Activated naive CD8-positive, alpha-beta T cell treated with anti-CD3 and anti-CD28 coated beads, Interleukin-2, amount 10 ng/mL, durations not matched to agents 7 days and 5 days (primary cell): ENCODE data around the gene ACMSD. TPM values are rescaled to one million over a fixed set of nuclear protein-coding genes. Genes with fewer than 3 reads are reported as not detected.
"Not testable (repeated sequence)": the region's sequence is repeated elsewhere in the genome, so short reads cannot be mapped to it uniquely, and the experiment has no call there.

ENCODE experiments used
- ATAC-seq: fragments of 150-1000 bp; cut with Tn5 transposase; one replicate; pipeline ENCODE4 v1.10.0; 2021; ENCODE audit warnings: low read depth, moderate library complexity
- POLR2A ChIA-PET: fragments of 350-600 bp; sonication (Branson Sonifier 250); formaldehyde crosslinking; loops from one replicate; lab custom pipeline; 2021; ENCODE audit warnings: antibody characterized with exemption; lab: Charles Lee
- DNase-seq: peaks from one replicate; pipeline ENCODE4 v3.0.0; 2021
- H3K27ac Mint-ChIP-seq: one replicate; pipeline ENCODE4 v1.8.0; 2022; ENCODE audit warnings: mild to moderate bottlenecking, mixed read lengths
- H3K27me3 Mint-ChIP-seq: one replicate; pipeline ENCODE4 v1.8.0; 2022; ENCODE audit warnings: mild to moderate bottlenecking, moderate library complexity, mixed read lengths
- H3K36me3 Mint-ChIP-seq: one replicate; pipeline ENCODE4 v1.8.0; 2021; ENCODE audit warnings: mild to moderate bottlenecking, mixed read lengths
- H3K4me1 Mint-ChIP-seq: one replicate; pipeline ENCODE4 v1.8.0; 2021; ENCODE audit warnings: mixed read lengths
- H3K4me3 Mint-ChIP-seq: one replicate; pipeline ENCODE4 v1.8.0; 2022; ENCODE audit warnings: mild to moderate bottlenecking, moderate library complexity, mixed read lengths
- H3K9me3 Mint-ChIP-seq: one replicate; pipeline ENCODE4 v1.8.0; 2021; ENCODE audit warnings: mixed read lengths
- total RNA-seq, 2 experiments: library from RNA; stranded (reverse); gene quantifications; one replicate each; pipeline ENCODE4 v1.2.3, GENCODE V29; 2021

The ACMSD gene
- total RNA-seq, 2 experiments from 2014 or later, result not detected

- H3K4me1 Mint-ChIP-seq, result no peaks in the 10 kb centered on the region
- no peaks in the 10 kb centered on the region for H3K9me3 Mint-ChIP-seq
- no peak overlapping the region for H3K27ac Mint-ChIP-seq
- ATAC-seq, result no peak
- POLR2A ChIA-PET, result no interaction called here
- H3K36me3 Mint-ChIP-seq, result no peaks in the 10 kb centered on the region
- DNase-seq, result no peak
- H3K4me3 Mint-ChIP-seq, result no peak overlapping the region
- H3K27me3 Mint-ChIP-seq, result peaks cover 5% of the 10 kb centered on the region
These were observed 61.7 kb downstream of the ACMSD start for GRCh38 chr2:134900151-134900550.

GRCh38 chr2:134903701-134904100, 65.3 kb downstream of the ACMSD start:
- H3K27me3 Mint-ChIP-seq, H3K4me1 Mint-ChIP-seq, H3K9me3 Mint-ChIP-seq, H3K4me3 Mint-ChIP-seq, ATAC-seq, POLR2A ChIA-PET, H3K27ac Mint-ChIP-seq, DNase-seq, H3K36me3 Mint-ChIP-seq: not testable (repeated sequence)

GRCh38 chr2:134905168-134905567, 66.8 kb downstream of the ACMSD start:
- no peak for ATAC-seq
- H3K4me1 Mint-ChIP-seq, result no peaks in the 10 kb centered on the region
- peaks cover 1% of the 10 kb centered on the region for H3K36me3 Mint-ChIP-seq
- DNase-seq, result no peak
- H3K4me3 Mint-ChIP-seq, result no peak overlapping the region
- H3K9me3 Mint-ChIP-seq, result no peaks in the 10 kb centered on the region
- peaks cover 4% of the 10 kb centered on the region for H3K27me3 Mint-ChIP-seq
- POLR2A ChIA-PET, result interaction anchor here (0.6 kb wide), 1 partner anchor 16 kb away, joined by 3 read pairs; no protein-coding TSS in a partner anchor
- H3K27ac Mint-ChIP-seq, result no peak overlapping the region

GRCh38 chr2:134906726-134907125, 68.3 kb downstream of the ACMSD start:
- no peak for DNase-seq
- Mint-ChIP-seq H3K9me3 (no peaks in the 10 kb centered on the region), H3K36me3 (peaks cover 1% of the 10 kb centered on the region), H3K27ac (no peak overlapping the region), H3K27me3 (peaks cover 3% of the 10 kb centered on the region), H3K4me3 (no peak overlapping the region), H3K4me1 (no peaks in the 10 kb centered on the region)
- no peak for ATAC-seq
- POLR2A ChIA-PET, result no interaction called here

- H3K4me1 Mint-ChIP-seq, DNase-seq, ATAC-seq, H3K27ac Mint-ChIP-seq, H3K27me3 Mint-ChIP-seq, H3K36me3 Mint-ChIP-seq, H3K4me3 Mint-ChIP-seq, H3K9me3 Mint-ChIP-seq, POLR2A ChIA-PET: not testable (repeated sequence)
These were observed 69.2 kb downstream of the ACMSD start for GRCh38 chr2:134907441-134908116.

DNA sequence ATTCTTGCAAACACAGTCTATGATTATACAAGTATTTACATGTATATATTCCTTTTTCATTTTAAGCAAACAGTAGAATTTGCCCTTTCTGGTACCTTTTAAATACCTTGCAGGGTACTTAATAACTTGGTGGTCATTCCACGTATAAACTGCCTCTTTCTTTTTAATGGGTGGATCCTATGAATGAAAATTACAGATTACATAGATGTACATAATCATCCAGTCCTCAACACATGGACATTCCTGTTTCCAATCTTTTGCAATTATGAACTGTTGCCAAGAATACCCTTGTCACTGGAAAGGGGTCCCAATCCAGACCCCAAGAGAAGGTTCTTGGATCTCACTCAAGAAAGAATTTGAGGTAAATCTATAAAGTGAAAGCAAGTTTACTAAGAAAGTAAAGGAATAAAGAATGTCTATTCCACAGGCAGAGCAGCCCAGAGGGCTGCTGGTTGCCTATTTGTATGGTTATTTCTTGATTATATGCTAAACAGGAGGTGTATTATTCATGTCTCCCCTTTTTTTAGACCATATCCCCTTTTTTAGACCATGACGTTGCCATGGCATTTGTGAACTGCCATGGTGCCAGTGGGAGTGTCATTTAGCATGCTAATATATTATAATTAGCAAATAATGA, 72.5 kb downstream of the ACMSD start:
- Mint-ChIP-seq H3K27ac (no peak overlapping the region), H3K36me3 (peaks cover 2% of the 10 kb centered on the region), H3K4me1 (no peaks in the 10 kb centered on the region), H3K9me3 (peaks cover 7% of the 10 kb centered on the region), H3K27me3 (no peaks in the 10 kb centered on the region), H3K4me3 (no peak overlapping the region)
- ATAC-seq (no peak), DNase-seq (no peak)
- POLR2A ChIA-PET, result no interaction called here

- H3K27ac Mint-ChIP-seq, result no peak overlapping the region
- H3K36me3 Mint-ChIP-seq, result peaks cover 2% of the 10 kb centered on the region
- no peak overlapping the region for H3K4me3 Mint-ChIP-seq
- H3K27me3 Mint-ChIP-seq, result no peaks in the 10 kb centered on the region
- no peak for ATAC-seq
- DNase-seq, result no peak
- H3K4me1 Mint-ChIP-seq, result no peaks in the 10 kb centered on the region
- H3K9me3 Mint-ChIP-seq, result peaks cover 7% of the 10 kb centered on the region
- POLR2A ChIA-PET, result no interaction called here
These were observed 73.0 kb downstream of the ACMSD start for GRCh38 chr2:134911400-134911785.

DNA sequence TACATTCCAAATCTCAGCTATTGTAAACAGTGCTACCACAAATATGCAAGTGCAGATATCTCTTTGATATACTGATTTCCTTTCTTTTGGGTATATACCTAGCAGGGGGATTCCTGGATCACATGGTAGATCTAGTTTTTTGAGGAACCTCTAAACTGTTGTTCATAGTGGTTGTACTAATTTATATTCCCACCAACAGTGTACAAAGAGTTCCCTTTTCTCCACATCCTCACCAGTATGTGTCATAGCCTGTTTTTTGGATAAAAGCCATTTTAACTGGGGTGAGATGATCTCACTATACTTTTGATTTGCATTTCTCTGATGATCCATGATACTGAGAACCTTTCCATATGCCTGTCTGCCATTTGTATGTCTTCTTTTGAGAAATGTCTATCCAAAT, 73.9 kb downstream of the ACMSD start:
- H3K9me3 Mint-ChIP-seq, result peaks cover 7% of the 10 kb centered on the region
- H3K27ac Mint-ChIP-seq, result no peak overlapping the region
- no peak overlapping the region for H3K4me3 Mint-ChIP-seq
- DNase-seq, result no peak
- POLR2A ChIA-PET, result no interaction called here
- H3K4me1 Mint-ChIP-seq, result peaks cover 3% of the 10 kb centered on the region
- ATAC-seq, result no peak
- peaks cover 2% of the 10 kb centered on the region for H3K36me3 Mint-ChIP-seq
- H3K27me3 Mint-ChIP-seq, result no peaks in the 10 kb centered on the region

DNA sequence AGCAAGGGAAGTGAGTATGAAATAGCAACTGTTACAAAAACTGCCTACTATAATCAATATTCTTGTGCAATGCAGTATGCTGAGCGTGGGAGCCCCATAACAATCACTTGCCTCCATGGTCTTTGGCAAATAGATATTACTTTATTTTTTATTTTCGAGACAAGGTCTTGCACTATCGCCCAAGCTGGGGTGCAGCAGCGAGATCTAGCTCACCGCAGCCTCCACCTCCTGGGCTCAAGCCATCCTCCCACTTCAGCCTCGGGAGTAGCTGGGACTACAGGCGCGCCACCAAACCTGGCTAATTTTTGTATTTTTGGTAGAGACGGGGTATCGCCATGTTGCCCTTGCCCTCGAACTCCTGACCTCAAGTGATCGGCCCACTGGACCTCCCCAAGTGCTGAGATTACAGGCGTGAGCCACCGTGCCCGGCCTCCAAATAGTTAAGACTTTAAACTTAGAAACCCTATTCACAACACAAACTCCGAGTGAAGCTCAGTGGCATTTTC, 79.0 kb downstream of the ACMSD start:
- Mint-ChIP-seq H3K27me3 (no peaks in the 10 kb centered on the region), H3K4me3 (peak overlapping the region; percentile 97), H3K27ac (peak overlapping the region; percentile 96), H3K9me3 (peaks cover 4% of the 10 kb centered on the region), H3K4me1 (peaks cover 11% of the 10 kb centered on the region), H3K36me3 (peaks cover 8% of the 10 kb centered on the region)
- peak; percentile 36 for DNase-seq
- POLR2A ChIA-PET, result interaction anchor here (1.3 to 2.0 kb wide), 4 partner anchors 9 to 824 kb away, joined by 3 to 10 read pairs (median 3); partner anchors contain the start of genes R3HDM1, UBXN4 and ZRANB3
- no peak for ATAC-seq

GRCh38 chr2:134917888-134918525, 79.6 kb downstream of the ACMSD start:
- H3K4me1 Mint-ChIP-seq, result peaks cover 13% of the 10 kb centered on the region
- POLR2A ChIA-PET, result interaction anchor here (1.0 to 2.0 kb wide), 6 partner anchors 9 to 823 kb away, joined by 3 to 10 read pairs (median 3); partner anchors contain the start of genes R3HDM1, UBXN4 and ZRANB3
- DNase-seq (peak; percentile 86), ATAC-seq (peak; percentile 77)
- no peaks in the 10 kb centered on the region for H3K27me3 Mint-ChIP-seq
- H3K36me3 Mint-ChIP-seq, result peaks cover 10% of the 10 kb centered on the region
- H3K27ac Mint-ChIP-seq, result peak overlapping the region; percentile 96
- H3K4me3 Mint-ChIP-seq, result peak overlapping the region; percentile 97
- peaks cover 3% of the 10 kb centered on the region for H3K9me3 Mint-ChIP-seq

GRCh38 chr2:134918526-134919340, 80.3 kb downstream of the ACMSD start, which contains the start of gene CCNT2:
Gene CCNT2 (plus strand): TSS chr2:134918822. CDS start chr2:134918855, 33 bp downstream.
- H3K27ac Mint-ChIP-seq, result peak within 1 kb of the TSS; percentile 96
- peaks cover 3% of the 10 kb centered on the region for H3K9me3 Mint-ChIP-seq
- DNase-seq (peak; percentile 100), ATAC-seq (peak; percentile 88)
- POLR2A ChIA-PET, result interaction anchor here (0.8 to 2.0 kb wide), 7 partner anchors 8 to 823 kb away, joined by 3 to 10 read pairs (median 3); partner anchors contain the start of genes R3HDM1, UBXN4 and ZRANB3
- peak within 1 kb of the TSS; percentile 97 for H3K4me3 Mint-ChIP-seq
- H3K36me3 Mint-ChIP-seq, result peaks cover 12% of the 10 kb centered on the region
- peaks cover 15% of the 10 kb centered on the region for H3K4me1 Mint-ChIP-seq
- H3K27me3 Mint-ChIP-seq, result no peaks in the 10 kb centered on the region

GRCh38 chr2:134919341-134920210, 81.2 kb downstream of the ACMSD start:
- peaks cover 2% of the 10 kb centered on the region for H3K9me3 Mint-ChIP-seq
- ATAC-seq (no peak), DNase-seq (no peak)
- peaks cover 20% of the 10 kb centered on the region for H3K4me1 Mint-ChIP-seq
- H3K4me3 Mint-ChIP-seq, result peak overlapping the region; percentile 97
- peaks cover 18% of the 10 kb centered on the region for H3K36me3 Mint-ChIP-seq
- no peaks in the 10 kb centered on the region for H3K27me3 Mint-ChIP-seq
- H3K27ac Mint-ChIP-seq, result peak overlapping the region; percentile 96
- POLR2A ChIA-PET, result interaction anchor here (0.8 to 2.0 kb wide), 3 partner anchors 11 to 799 kb away, joined by 3 to 10 read pairs (median 7); partner anchors contain the start of genes R3HDM1 and ZRANB3
